GM18519 (cell line): ENCODE data around the gene FCAMR.
"Not testable (repeated sequence)": the region's sequence is repeated elsewhere in the genome, so short reads cannot be mapped to it uniquely, and the experiment has no call there.

Experiments
- ATAC-seq: cut with Tn5 transposase; IDR thresholded peaks from one replicate; pipeline ENCODE4 v1.9.1; 2021; ENCODE audit warnings: mild to moderate bottlenecking, moderate library complexity; ENCODE audit not compliant: unreplicated experiment, low FRiP score

FCAMR gene

GRCh38 chr1:206939131-206939530, 31.1 kb downstream of the FCAMR start:
- no peak for ATAC-seq

- ATAC-seq, result no peak
These were observed 32.8 kb downstream of the FCAMR start for GRCh38 chr1:206937425-206937824.

DNA sequence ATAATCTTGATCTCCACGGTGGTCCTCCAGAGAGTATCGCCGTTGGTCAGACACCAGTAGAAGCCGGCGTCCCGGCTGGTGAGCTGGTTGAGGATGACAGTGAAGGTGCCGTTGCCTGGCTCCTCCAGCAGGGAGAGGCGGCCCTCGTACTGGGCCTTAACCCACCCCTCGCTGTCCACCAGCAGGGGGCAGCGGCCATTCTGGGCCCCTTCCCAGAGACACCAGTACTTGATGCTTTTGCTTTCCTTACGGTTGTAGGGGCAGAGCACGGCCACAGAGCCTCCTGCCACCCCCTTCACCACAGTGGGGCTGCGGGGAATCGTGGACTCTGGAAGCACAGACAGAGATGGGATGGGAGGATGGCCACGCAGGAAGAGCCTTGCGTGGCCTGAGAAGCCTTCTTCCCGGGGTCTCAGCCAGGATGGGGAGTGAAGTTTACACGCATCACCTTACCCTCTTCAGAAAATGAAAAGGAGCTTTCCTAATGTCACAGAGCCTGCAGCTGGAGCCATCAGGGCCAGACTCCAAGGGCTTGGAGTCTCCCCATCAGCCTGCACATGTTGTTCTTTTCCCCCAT, 34.7 kb downstream of the FCAMR start:
- ATAC-seq, result no peak

GRCh38 chr1:206933333-206933945, 36.8 kb downstream of the FCAMR start:
- no peak for ATAC-seq

DNA sequence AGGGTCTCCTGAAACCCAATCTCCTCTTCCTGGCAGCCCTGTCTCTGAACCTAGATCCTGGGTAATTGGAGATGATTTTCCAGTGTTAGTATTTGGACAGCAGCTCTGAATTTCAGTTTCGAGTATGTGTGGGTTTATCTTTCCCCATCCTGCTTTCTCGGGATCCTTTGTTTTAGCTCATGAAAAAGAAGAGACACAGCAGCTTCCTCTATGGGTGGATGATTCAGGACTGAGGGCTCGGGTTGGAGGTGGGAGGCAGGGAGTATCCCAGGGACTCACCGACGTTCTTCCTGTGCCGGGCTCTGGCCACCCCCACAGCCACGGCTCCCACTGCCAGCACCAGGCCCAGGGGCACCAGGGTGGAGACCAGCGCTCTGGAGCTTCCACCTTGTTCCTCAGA, 38.1 kb downstream of the FCAMR start:
- ATAC-seq, result no peak

GRCh38 chr1:206931709-206932108, 38.6 kb downstream of the FCAMR start:
- no peak for ATAC-seq

GRCh38 chr1:206930210-206930798, 40.0 kb downstream of the FCAMR start:
- peak; percentile 43 for ATAC-seq

GRCh38 chr1:206929524-206929923, 40.7 kb downstream of the FCAMR start:
- ATAC-seq, result no peak

- ATAC-seq, result no peak
These were observed 44.0 kb downstream of the FCAMR start for GRCh38 chr1:206926286-206926685.

DNA sequence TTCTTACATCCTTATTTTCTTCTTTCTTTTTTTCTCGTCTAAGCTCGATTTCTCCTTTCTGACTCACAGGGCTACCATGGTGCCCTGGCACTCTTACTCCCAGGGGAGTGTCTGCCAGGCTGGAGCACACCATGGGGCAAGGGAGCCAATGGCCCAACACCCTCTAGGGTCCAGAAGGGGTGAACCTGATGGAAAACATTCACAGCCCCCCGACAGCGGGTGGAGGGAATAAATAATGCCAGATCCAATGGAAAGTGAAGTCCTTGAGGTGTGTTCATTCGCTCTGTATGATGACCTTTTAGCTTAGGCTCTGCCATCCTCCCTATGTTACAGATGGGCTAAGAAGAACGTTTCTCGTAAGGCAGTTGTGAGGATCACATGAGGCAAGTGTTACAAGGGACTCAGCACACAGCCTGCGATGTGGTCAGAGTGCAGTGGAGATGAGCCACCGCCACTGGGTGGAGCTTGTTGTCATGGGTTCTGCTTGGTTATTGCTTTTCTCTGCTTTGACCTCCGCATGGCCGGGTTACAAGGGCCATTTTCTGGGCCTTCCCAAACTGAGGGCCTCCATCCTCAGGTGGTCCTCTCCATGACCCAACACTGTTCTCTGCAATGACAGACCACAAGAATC, 45.0 kb downstream of the FCAMR start:
- peak; percentile 43 for ATAC-seq

GRCh38 chr1:206924592-206925105, 45.6 kb downstream of the FCAMR start:
- ATAC-seq, result peak; percentile 11

- ATAC-seq, result not testable (repeated sequence)
These were observed 46.2 kb downstream of the FCAMR start for GRCh38 chr1:206923961-206924557.

GRCh38 chr1:206923009-206923960, 47.0 kb downstream of the FCAMR start:
- peak; percentile 46 for ATAC-seq

- ATAC-seq, result no peak
These were observed 47.7 kb downstream of the FCAMR start for GRCh38 chr1:206922524-206922923.

GRCh38 chr1:206921772-206922265, 48.4 kb downstream of the FCAMR start, which contains the start of gene FCMR:
Gene FCMR (minus strand): TSS chr1:206921941. CDS start chr1:206921854, 87 bp downstream.
- ATAC-seq, result no peak

GRCh38 chr1:206918076-206918475, 52.2 kb downstream of the FCAMR start:
- ATAC-seq, result no peak

DNA sequence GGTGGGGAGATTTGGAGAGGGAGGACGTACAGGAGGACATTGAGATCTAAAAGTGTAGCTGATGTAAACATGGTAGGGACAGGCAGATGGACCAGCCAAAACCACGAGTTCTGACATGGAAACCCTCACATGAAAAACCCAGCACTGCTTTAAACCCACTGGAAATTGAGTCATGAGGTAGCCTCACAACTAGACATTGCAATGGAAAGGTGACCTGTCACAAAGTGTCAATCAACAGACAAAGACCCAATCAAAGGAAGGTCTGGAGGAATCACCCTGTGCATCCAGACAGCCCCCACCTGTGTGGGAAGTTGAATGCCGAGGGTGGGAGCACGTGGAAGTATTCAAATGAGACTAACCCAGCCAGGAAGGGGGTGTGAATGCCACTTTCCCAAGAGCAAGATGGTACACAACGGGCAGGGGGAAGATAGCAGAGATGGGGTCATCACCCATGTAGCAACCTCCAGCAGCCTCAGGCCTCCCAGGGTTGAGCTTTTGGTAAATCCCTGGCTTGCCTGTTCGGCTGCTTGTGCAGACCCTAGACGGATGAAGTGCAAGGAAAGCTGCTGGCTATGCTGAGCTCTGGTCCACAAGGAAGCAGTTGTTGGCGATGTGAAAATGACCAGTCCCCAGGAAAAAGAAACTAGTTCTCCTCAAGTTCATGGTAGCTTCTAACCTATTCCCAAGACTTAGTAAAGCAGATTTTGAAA, 54.1 kb downstream of the FCAMR start:
- ATAC-seq, result no peak

DNA sequence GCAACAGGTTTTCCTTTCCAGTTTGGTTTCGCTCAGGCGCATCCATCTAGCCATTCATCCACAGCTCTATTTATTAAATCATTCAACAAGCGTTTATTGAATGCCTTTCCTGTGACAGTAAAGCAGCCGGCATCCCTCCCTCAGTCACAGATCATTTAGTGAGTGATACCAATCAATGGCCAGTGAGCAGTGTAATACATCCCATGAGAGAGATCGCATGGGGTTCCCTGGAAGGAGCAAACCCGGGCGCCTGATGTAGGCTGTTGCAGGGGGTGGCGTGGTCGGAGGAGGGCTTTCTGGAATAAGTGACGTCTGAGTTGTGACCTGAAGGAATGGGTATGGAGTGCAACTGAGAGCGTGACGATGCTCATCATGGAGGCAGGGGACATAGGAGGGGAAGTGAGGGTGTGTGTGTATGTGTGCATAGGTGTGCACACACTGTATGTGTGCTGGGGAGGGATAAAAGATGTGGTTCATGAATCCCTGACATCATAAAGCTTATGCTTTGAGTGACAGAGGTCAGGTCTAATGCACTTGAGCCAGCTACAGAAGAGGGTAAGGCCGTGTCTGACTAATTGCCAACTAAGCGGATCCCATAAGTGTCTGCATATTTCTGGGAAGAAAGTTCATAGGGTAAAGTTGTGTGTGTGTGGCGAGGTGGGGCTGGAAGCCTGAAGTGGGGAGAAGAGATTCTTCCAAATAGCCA, 55.1 kb downstream of the FCAMR start:
- no peak for ATAC-seq
